ENCODE data around the gene SYNC.
"Not testable (repeated sequence)": the region's sequence is repeated elsewhere in the genome, so short reads cannot be mapped to it uniquely, and the experiment has no call there.

SYNC gene

DNA sequence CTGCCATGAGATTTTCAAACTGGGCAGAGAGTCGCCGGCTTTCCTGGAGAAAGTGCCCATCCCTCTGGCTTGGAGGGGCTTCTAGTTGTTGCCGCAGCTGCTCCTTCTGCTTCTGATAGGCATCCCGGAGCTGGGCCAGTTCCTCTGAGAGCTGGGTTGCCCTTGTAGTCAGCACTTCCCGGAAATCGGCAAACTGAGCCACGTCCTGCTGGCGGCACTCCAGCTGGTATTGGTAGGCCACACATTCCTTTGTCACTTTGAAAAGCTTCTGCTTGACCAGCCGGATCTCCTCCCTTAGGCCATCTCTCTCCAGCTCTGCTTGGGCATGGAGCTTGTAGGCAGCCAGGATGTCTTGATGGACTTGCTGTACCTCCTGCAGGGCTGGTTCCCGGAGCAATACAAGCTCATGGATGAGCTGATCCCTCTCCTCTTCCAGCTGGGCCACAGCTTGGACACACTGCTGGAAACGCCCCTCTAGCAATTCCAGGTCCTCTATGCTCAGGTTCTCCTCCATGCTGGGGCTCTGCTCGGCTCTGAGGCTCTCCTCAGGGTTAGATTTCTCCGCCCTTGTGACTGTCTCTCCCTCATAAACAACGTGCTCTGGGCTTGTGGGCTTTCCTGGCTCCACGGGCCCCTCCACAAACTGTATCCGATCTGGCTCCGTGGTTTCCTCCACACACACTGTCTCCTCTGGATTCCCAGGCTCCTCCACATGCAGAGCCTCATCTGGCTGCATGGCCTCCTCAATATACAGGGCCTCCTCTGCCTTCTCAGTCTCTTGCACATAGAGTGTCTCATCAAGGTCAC lies 7.3 kb downstream of the SYNC start:
- no peak for DNase-seq (ENCODE audit: low read depth in 2 of 3, low spot score in 1 of 3)

DNA sequence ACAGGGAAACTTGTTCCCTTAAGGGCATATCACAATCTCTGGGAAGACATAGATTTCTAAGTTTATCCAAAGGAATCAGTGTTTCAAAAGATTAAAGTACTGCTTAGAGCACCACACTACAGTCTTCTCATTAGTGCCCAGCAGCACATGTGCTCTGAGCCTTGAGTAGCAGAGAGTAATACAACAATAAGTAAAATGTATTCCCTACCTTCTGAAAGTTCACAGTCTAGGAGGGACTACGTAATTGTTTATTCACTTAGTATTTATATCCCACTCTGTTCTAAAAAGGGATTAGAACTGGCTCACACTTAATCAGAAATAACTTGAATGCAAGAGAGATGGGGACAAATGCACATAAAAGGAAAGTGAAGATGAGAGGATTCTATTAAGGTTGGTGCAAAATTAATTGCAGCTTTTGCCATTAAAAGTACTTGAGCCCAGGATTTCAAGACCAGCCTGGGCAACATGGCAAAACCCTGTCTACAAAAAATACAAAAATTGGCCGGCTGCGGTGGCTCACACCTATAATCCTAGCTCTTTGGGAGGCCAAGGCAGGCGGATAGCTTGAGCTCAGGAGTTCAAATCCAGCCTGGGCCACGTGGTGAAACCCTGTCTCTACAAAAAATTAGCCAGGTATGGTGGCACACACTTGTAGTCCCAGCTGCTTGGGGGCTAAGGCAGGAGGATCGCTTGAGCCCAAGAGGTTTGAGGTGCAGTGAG lies 9.0 kb downstream of the SYNC start:
- DNase-seq (ENCODE audit: low read depth in 2 of 3, low spot score in 1 of 3): no peak

DNA sequence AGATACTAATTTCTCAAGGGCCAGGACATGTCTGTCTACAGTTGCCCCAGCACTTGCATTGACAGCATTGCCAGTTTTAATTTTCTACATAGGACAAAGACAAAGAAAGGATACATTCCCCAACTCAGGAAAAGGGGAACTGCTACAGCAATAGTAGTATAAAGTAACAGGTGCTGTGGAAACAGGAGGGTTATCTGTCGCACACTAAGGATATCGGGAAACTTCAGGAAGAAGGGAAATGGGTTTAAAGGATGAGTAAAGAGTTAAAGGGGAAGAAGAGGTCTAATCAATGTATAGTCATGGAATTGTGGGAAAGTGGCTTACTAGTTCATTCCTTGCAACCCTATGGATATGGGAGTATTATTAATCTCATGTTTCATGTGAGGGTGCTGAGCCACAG lies 16.2 kb downstream of the SYNC start:
- no peak for DNase-seq (ENCODE audit: low read depth in 2 of 3, low spot score in 1 of 3)

DNA sequence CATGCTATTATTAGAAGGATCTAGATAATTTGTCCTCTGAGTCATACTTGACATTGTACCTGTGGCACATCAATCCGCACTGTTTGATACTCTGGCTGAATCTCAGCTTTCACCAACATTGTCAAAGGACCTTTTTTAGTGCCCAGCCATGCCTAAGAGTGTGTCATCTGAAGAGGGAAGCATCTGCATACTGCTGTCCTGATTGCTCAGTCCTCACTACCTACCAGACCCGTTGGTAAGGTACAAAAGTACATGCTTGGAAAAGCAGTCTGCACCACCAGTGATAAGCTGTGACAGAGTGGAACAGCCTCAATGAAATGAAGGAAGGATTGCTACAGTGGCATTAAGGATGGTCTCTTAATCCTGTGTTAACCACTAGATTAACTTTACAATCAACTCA lies 17.1 kb downstream of the SYNC start:
- DNase-seq (ENCODE audit: low read depth in 2 of 3, low spot score in 1 of 3): no peak

DNA sequence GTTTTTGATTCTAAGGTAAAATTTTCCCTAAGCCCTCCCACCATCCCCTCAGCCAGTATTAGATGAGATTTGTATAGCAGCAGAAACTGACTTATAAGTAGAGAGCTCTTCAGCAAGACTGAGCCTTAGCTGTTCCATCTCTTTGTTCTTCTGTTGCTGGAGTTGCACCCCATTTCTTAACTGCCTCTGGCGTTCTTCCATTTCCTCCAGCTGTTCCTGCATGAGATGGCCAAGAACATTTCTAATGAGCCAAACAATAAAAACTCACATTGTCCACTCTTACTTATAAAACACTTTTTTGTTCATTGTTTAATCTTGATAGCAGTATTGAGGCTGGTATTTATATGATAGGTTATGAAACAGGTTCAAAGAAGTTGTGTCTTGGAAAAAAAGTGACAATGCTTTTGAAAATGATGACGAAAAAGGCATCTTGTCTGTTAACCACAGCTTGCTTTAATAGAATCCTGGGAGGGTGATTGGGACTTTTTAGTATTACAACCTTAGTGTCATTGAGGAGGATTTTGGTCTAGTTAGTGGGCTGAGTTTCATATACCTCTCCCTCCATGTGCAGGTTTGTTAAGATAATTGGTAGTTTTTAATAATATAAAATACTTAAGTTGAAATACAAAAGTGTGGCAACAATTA lies 18.3 kb downstream of the SYNC start:
- DNase-seq (ENCODE audit: low read depth in 2 of 3, low spot score in 1 of 3): no peak

DNA sequence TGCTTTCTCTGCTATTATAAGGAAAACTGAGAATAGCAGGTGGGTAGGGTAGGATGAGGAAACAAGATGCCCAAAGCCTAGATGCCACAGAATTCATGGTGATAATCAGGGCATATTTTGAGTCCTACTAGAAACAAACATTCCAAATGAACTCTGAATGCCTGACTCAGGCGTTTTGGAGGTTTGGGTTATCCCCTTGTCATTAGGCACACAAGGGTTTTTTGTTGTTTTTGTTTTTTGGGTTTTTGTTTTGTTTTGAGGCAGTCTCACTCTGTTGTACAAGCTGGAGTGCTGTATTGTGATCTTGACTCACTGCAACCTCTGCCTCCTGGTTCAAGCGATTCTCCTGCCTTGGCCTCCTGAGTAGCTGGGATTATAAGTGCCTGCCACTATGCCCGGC lies 19.2 kb downstream of the SYNC start:
- DNase-seq (ENCODE audit: low read depth in 2 of 3, low spot score in 1 of 3): no peak

DNA sequence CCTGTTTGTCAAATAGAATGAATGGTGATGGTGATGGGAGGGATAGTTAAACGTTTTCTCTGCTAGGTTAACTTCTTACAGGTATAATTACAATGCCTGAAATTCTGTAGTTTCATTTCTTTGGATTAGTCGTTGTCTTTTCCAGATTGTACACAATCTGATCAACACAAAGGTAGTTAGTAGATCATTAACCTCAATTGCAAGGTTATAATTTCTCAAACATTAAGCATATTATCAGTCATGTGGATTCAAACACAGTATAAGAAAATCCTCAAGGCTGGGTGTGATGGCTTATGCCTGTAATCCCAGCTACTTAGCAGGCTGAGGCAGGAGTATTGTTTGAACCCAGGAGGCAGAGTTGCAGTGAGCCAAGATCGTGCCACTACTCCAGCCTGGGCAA lies 20.6 kb downstream of the SYNC start:
- no peak for DNase-seq (ENCODE audit: low read depth in 2 of 3, low spot score in 1 of 3)

DNA sequence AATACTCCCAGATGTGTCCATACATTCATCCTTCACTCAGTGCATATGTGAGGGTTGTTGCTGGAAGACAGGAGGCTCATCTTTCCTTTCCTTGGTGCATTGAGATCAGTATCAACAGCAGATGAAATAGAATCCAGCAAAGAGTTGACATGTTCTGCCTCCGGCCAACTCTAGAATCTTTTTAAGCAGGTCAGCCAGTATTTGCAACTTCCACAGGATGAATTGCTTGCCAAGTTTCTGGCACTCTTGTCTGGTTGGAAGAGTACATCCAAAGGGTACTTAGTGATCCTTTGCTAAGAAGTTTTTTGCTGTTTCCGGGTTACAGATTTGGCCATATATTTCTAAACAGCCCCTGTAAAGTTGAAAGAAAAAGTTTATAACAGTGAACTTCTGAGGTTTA lies 21.1 kb downstream of the SYNC start:
- DNase-seq (ENCODE audit: low read depth in 2 of 3, low spot score in 1 of 3): no peak

DNA sequence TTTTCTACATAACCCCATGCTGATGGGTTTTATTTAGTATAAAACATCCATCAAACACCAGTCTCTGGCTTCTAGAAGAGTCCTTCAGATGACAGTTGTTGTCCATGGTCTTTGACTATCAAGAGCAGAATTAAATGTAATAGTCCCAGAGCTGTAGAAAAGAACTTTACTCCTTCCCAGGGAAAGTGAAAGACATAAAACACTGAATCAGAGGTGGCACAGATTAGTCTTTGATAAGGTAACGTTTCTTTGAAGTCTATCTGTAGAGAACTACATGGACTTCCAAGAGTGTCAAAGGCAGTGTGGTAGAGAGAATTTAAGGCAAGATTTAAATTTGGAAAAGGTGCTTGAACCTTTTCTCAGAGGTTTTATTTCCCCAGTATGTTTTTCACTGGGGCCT lies 21.9 kb downstream of the SYNC start:
- no peak for DNase-seq (ENCODE audit: low read depth in 2 of 3, low spot score in 1 of 3)

DNA sequence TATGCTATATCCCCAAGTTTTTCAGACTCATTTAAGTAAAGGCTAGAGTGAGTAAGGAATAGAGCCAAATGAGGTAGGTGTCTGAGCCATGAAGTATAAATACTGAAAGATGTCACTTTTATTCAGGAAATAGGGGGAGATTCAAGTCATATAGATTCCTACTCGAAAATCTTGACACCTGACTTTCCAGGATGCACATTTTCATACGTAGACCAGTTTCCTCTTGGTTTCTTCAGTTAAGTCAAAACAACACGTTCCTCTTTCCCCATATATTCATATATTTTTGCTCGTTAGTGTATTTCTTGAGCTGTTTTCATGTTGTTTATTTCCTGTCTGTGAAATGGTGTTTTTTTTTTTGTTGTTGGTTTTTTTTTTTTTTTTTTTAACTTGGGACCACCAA lies 22.6 kb downstream of the SYNC start:
- not testable (repeated sequence) for DNase-seq (ENCODE audit: low read depth in 2 of 3, low spot score in 1 of 3)

DNA sequence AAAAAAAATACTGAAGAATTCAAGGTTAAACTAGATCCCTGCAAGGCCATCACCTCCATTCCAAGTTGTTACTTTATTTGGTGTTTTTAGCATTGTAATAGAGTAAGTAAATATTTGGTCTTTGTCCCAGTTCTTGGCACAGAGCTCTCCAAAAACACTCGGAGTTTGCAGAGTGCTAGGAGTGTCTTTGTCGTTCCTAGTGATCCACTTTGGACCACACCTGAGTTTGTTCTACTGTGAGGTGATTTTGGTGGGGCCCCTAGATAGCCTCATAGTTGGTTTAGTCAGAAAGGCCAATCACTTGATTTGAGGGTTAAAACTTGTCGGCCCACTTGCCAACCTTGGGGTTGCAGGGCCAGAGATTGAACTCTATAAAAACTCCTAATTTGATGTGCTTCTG lies 25.6 kb downstream of the SYNC start:
- no peak for DNase-seq (ENCODE audit: low read depth in 2 of 3, low spot score in 1 of 3)

DNA sequence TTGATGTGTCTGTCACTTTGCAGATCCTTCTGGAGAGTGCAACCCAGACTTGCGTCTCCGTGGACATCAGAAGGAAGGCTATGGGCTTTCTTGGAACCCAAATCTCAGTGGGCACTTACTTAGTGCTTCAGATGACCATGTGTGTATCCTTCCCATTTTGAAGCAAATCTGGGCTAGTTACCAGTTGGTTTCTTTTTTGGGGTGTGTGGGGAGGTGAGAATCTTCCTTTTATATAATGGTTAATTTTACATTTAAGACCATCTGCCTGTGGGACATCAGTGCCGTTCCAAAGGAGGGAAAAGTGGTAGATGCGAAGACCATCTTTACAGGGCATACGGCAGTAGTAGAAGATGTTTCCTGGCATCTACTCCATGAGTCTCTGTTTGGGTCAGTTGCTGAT lies 33.9 kb downstream of the SYNC start:
- DNase-seq (ENCODE audit: low read depth in 2 of 3, low spot score in 1 of 3): not testable (repeated sequence)

DNA sequence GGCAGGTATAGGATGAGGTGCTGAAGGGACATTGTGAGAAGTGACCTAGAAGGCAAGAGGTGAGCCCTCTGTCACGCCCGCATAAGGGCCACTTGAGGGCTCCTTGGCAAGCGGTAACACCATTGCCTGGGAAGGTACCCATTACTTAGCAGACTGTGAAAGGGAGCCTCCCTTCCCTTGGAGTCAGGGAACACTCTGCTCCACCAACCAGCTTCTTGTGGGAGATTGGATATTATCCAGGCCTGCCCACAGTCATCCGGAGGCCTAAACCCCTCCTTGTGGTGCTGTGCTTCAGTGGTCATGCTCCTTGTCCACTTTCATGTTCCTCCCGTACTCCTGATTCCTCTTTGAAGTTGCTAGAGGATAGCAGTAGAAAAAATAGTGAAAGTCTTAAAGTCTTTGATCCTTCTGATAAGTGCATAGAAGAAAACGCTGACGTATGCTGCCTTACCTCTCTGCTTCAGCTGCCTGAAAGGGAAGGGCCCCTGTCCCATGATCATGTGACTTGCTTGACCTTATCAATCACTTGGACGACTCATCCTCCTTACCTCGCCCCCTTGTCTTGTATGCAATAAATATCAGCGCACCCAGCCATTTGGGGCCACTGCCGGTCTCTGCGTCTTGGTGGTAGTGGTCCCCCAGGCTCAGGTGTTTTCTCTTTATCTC lies 35.5 kb downstream of the SYNC start:
- no peak for DNase-seq (ENCODE audit: low read depth in 2 of 3, low spot score in 1 of 3)

DNA sequence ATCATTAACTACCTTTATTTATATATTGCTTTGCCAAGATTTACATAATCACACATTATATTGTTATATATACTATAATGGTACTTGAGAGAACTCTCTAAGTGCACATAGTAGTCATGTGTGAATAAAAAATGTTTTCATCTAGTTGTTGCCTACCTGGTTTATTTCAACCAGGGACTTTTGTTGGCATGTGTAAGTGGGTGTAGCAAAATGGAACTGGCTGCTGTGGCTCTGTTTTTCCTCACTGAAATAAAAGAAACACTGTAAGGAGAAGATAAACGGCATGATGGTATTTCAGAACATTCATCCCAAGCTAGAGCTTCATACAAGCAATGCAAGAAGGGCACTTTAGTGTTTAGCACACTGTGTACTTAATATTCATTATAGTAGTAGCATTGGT lies 36.7 kb downstream of the SYNC start:
- no peak for DNase-seq (ENCODE audit: low read depth in 2 of 3, low spot score in 1 of 3)

DNA sequence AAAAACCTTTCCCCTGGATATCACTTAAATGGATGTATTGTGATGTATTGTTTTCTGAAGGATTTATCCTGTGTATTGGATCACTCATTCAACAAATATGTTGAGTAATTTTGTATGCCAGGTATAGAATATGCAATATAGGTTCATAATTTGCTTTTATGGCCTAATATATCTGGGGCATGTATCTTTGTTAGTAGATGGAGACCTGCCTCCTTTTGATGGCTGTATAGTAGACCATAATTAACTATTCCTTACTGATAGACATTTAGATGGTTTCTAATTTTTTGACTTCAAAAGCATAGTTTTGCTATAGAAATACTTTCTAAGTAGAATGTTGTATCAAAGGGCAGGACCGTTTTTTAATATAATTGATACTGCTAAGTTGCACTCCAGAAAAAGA lies 43.0 kb downstream of the SYNC start:
- DNase-seq (ENCODE audit: low read depth in 2 of 3, low spot score in 1 of 3): no peak

DNA sequence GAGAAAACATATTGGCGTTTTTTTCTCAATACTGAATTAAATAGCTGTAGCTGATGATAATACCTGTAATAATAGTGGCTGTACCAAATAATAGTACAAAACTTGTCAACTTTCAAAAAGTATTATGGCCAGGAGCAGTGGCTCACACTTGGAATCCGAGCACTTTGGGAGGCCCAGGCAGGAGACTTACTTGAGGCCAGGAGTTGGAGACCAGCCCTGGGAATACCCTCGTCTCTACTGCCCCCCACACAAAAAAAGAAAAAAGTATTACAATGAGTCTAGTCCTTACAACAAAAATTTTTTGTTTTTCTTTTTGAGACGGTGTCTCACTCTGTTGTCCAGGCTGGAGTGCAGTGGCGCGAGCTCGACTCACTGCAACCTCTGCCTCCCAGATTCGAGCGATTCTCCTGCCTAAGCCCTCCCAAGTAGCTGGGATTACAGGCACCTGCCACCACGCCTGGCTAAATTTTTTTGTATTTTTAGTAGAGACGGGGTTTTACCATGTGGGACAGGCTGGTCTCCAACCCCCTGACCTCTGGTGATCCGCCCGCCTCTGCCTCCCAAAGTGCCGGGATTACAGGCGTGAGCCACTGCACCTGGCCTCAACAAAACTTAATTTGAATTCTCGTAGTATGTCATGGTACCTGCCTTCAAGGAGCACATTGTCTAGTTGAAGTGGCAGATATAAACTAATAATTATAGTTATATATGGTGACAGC lies 50.2 kb downstream of the SYNC start:
- no peak for DNase-seq (ENCODE audit: low read depth in 2 of 3, low spot score in 1 of 3)

DNA sequence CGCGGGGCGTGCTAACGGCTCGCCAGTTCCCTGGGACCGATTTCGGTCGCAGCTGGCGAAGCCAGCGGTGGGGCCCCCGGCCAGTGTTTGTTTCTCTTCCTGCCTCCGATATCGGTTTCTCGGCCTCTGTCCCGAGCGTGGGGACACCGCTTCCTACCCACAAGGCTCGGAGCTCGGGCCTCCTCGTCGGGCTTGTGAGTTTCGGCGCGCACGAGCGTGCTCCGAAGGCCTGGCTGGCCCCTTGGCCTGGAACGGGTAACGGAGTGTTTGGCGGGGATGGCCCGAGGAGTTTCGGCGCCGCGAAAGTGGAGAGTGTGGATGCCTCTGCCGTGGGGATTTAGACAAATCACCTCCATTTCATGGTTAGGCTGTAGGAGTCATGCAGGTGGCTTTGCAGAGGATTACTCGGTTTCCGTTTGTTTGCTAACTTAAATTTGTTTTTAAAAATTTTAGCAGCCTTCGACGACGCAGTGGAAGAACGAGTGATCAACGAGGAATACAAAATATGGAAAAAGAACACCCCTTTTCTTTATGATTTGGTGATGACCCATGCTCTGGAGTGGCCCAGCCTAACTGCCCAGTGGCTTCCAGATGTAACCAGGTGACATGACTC lies 51.0 kb downstream of the SYNC start:
- DNase-seq (ENCODE audit: low read depth in 2 of 3, low spot score in 1 of 3): no peak

DNA sequence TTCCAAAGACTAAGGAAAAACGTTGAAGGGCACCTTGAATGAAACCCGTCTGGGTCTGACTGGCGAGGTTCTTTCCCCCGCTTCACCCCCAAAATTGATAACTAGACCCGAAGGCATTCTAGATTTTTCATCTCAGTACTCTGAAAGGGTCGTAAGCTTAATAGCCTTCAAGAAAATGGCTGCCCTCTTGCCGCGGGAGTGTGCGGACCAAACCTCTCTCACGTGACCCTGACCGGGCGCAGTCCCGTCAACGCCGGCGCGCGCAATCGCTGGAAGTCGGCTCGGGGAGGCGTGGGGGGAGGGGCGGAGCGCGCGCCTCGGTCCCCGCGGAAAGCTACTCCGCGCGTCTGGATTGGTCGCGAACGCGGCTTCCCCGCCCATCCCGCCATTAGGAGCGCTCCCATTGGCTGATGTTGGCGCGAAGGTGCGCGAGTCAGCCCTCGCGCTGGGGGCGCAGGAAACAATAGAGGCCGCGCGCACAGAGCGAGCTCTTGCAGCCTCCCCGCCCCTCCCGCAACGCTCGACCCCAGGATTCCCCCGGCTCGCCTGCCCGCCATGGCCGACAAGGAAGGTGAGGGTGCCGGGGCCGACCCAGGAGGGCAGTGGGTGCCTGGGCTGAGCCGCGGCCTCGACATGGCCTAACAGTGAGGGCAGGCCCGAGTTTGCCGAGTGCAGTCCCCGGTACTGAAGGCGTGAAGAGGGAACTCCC lies 51.7 kb downstream of the SYNC start, which contains the start of gene RBBP4:
Gene RBBP4, plus strand, starts transcription at position 457 of the 709 bp plus-strand sequence. Its CDS starts 99 bp downstream, at position 556.
- DNase-seq (ENCODE audit: low read depth in 2 of 3, low spot score in 1 of 3): peak; percentile 96 to 98 (median 98)

DNA sequence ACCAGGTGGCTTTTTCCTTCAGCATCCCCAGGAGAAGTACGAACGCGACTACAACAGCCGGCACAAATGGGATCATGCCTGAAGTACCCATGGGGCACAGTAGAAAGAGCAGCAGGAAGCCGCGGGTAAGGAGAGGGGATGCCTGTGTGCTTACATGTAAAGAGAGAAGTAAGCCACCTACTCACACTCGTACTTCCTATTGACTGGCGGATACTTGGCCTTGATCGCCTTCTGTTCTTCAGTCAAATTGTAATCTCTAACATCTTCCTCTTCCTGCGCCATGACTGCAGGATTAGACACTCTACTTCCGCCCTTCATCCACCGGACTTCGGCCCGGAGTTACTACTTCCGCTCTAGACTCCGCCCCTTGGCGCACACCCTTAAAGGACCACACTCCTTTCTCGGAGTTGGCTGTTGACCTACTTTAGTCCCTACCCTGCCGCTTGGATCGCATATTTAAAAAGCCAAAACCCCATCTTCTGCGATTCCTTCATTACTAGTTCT lies 52.3 kb downstream of the SYNC start, which contains the start of gene ZBTB8OS:
Gene ZBTB8OS, minus strand, starts transcription at position 303 of the 504 bp plus-strand sequence. Its CDS starts 21 bp downstream, at position 282.
- peak; percentile 74 to 81 (median 80) for DNase-seq (ENCODE audit: low read depth in 2 of 3, low spot score in 1 of 3)
